B cell (primary cell): ENCODE measurements around the gene DNAAF8. TPM values are rescaled to one million over a fixed set of nuclear protein-coding genes. Genes with fewer than 3 reads are reported as not detected.

Experiments
- ATAC-seq: fragments of 200-7000 bp; cut with Tn5 transposase; one replicate; pipeline ENCODE4 v1.10.0; 2021; ENCODE audit warnings: low read depth, mild to moderate bottlenecking, moderate number of reproducible peaks, moderate library complexity
- CTCF ChIA-PET: fragments of 350-600 bp; sonication (Branson Sonifier 250); formaldehyde crosslinking; loops from one replicate; lab custom pipeline; 2021; ENCODE audit warnings: antibody characterized with exemption, inconsistent platforms; lab: Charles Lee
- POLR2A ChIA-PET: fragments of 350-600 bp; sonication (Branson Sonifier 250); formaldehyde crosslinking; loops from one replicate; lab custom pipeline; 2021; ENCODE audit warnings: antibody characterized with exemption; lab: Charles Lee
- DNase-seq: peaks from one replicate; pipeline ENCODE4 v3.0.0; 2013
- H2AFZ ChIP-seq: 2 replicates; pipeline ENCODE4 v1.6.1; 2012; ENCODE audit warnings: mild to moderate bottlenecking, low read depth, low read length; ENCODE audit not compliant: insufficient read depth, poor library complexity, severe bottlenecking
- H3K27ac ChIP-seq, 2 donors: 1 replicate in 1 of 2; 2 replicates in 1 of 2; pipeline ENCODE4 v1.5.1; 2012 to 2013; ENCODE audit warnings: low read length in 2 of 2, mild to moderate bottlenecking in 2 of 2, moderate library complexity in 1 of 2
- H3K27me3 ChIP-seq, 4 experiments: fragments of 200-600 bp in 1 of 4; sonication (generic) in 1 of 4; replicated peaks in 1 of 4; 1 replicate in 2 of 4; 2 replicates in 2 of 4; pipeline versions ENCODE4 v1.6.1 to v1.7.0; 2013 to 2016; ENCODE audit warnings: low read length in 3 of 4, mild to moderate bottlenecking in 2 of 4, mixed read lengths in 1 of 4, moderate library complexity in 1 of 4; ENCODE audit not compliant: insufficient read depth in 4 of 4, control insufficient read depth in 3 of 4; ENCODE audit errors: control extremely low read depth in 1 of 4
- H3K36me3 ChIP-seq, 2 experiments: replicated peaks in 1 of 2; 1 replicate in 1 of 2; 2 replicates in 1 of 2; pipeline versions ENCODE4 v1.6.1 to v1.7.1; 2013; ENCODE audit warnings: low read length in 1 of 2; ENCODE audit not compliant: insufficient read depth in 2 of 2, control insufficient read depth in 1 of 2; ENCODE audit errors: control extremely low read depth in 1 of 2, extremely low read depth in 1 of 2
- H3K4me1 ChIP-seq, 2 donors: fragments of 200-600 bp in 1 of 2; sonication (generic) in 1 of 2; 1 replicate in 1 of 2; 2 replicates in 1 of 2; pipeline versions ENCODE4 v1.5.1 to v1.6.1; 2013 to 2017; ENCODE audit warnings: low read length in 2 of 2; ENCODE audit not compliant: control insufficient read depth in 2 of 2, insufficient read depth in 2 of 2
- H3K4me2 ChIP-seq: replicated peaks from 2 replicates; pipeline ENCODE3; 2012; ENCODE audit warnings: mild to moderate bottlenecking, low read depth, low read length; ENCODE audit not compliant: poor library complexity, severe bottlenecking
- H3K4me3 ChIP-seq, 5 experiments: fragments of 200-600 bp in 1 of 5; sonication (generic) in 1 of 5; 1 replicate in 3 of 5; 2 replicates in 2 of 5; pipeline versions ENCODE4 v1.5.1 to v1.7.0; 2011 to 2016; ENCODE audit warnings: low read length in 4 of 5, mild to moderate bottlenecking in 4 of 5, low read depth in 2 of 5, control low read depth in 1 of 5, moderate library complexity in 1 of 5; ENCODE audit not compliant: insufficient read depth in 1 of 5; ENCODE audit errors: control extremely low read depth in 1 of 5, extremely low read depth in 1 of 5
- H3K79me2 ChIP-seq: fragments of 200-600 bp; sonication (generic); one replicate; pipeline ENCODE4 v1.6.0; 2016; ENCODE audit warnings: low read length; ENCODE audit not compliant: control insufficient read depth, insufficient read depth
- H3K9ac ChIP-seq: fragments of 200-600 bp; sonication (generic); 2 replicates; pipeline ENCODE4 v1.6.1; 2017; ENCODE audit warnings: mild to moderate bottlenecking, low read length, moderate library complexity
- H3K9me3 ChIP-seq, 3 donors: one replicate each; pipeline versions ENCODE4 v1.6.1 to v1.7.1; 2013; ENCODE audit warnings: low read length in 2 of 3; ENCODE audit not compliant: control insufficient read depth in 2 of 3, insufficient read depth in 1 of 3; ENCODE audit errors: control extremely low read depth in 1 of 3
- H4K20me1 ChIP-seq: 2 replicates; pipeline ENCODE4 v1.6.0; 2012; ENCODE audit warnings: mild to moderate bottlenecking, low read length; ENCODE audit not compliant: insufficient read depth, control insufficient read depth, poor library complexity, severe bottlenecking
- H3K27ac Mint-ChIP-seq: one replicate; pipeline ENCODE4 v1.8.0; 2021; ENCODE audit warnings: mixed read lengths
- H3K27me3 Mint-ChIP-seq: one replicate; pipeline ENCODE4 v1.8.0; 2021; ENCODE audit warnings: mixed read lengths
- H3K4me1 Mint-ChIP-seq: one replicate; pipeline ENCODE4 v1.8.0; 2021; ENCODE audit warnings: mixed read lengths
- H3K4me3 Mint-ChIP-seq: one replicate; pipeline ENCODE4 v1.8.0; 2021; ENCODE audit warnings: mixed read lengths
- H3K9me3 Mint-ChIP-seq: one replicate; pipeline ENCODE4 v1.8.0; 2022; ENCODE audit warnings: mixed read lengths; ENCODE audit not compliant: insufficient read depth
- EZH2 ChIP-seq: IDR thresholded peaks from 2 replicates; pipeline ENCODE4 v1.6.1; 2012; ENCODE audit warnings: borderline replicate concordance, low read depth, mild to moderate bottlenecking, moderate library complexity, low read length; ENCODE audit not compliant: insufficient read depth, poor library complexity, severe bottlenecking
- WGBS: methylation state at CpG from one replicate; pipeline ENCODE4 v1.1.5; 2013; ENCODE audit warnings: missing lambda C conversion rate; ENCODE audit not compliant: insufficient coverage; 5-methylcytosine and 5-hydroxymethylcytosine counted together
- intact Hi-C: fragments of 100-400 bp; cut with micrococcal nuclease; formaldehyde crosslinking; loops from one replicate; pipeline ENCODE4 v1.10.0; 2022
- polyA plus RNA-seq: library from polyadenylated mRNA; depleted of rRNA; stranded (reverse); fragments of >200 nt; gene quantifications from 2 replicates; pipeline ENCODE4 v1.2.3, GENCODE V29; 2012
- total RNA-seq, 2 donors: library from RNA; stranded (reverse); fragments of 120-200 nt in 1 of 2; gene quantifications; 1 replicate in 1 of 2; 2 replicates in 1 of 2; pipeline versions ENCODE4 v1.2.3 to v1.2.4, GENCODE V29; 2013 to 2022
- TF ChIP-seq, protein P1 (sequence below): fragments of 200-600 bp; IDR thresholded peaks from one replicate; pipeline ENCODE4 v1.8.0; 2022; ENCODE audit warnings: antibody characterized with exemption, mild to moderate bottlenecking

Gene DNAAF8
- total and polyA plus RNA-seq, 2 donors (not counting 1 experiment from before 2014, with no cell fraction given), result 0.09 to 0.44 TPM

GRCh38 chr16:4753227-4753626, 18.9 kb downstream of the DNAAF8 start:
- Histone ChIP-seq H3K27ac (no peak overlapping the region), H3K27me3 (no peaks in the 10 kb centered on the region), H3K4me3 (no peak overlapping the region), H4K20me1 (peaks cover 4% of the 10 kb centered on the region), H3K9ac (no peak overlapping the region), H3K4me2 (no peak overlapping the region), H2AFZ (no peak overlapping the region), H3K36me3 (peaks cover 2 to 48% of the 10 kb centered on the region in 2 experiments), H3K4me1 (peaks cover 0 to 4% of the 10 kb centered on the region in 2 donors), H3K79me2 (peaks cover 20% of the 10 kb centered on the region), H3K9me3 (peaks cover 0 to 6% (median 0%) of the 10 kb centered on the region in 3 donors)
- Mint-ChIP-seq H3K27ac (no peak overlapping the region), H3K4me3 (no peak overlapping the region), H3K4me1 (peaks cover 6% of the 10 kb centered on the region), H3K9me3 (no peaks in the 10 kb centered on the region), H3K27me3 (no peaks in the 10 kb centered on the region)
- DNase-seq (no peak), ATAC-seq (no peak)
- CTCF ChIA-PET, result interaction anchor here (0.6 kb wide), 1 partner anchor 153 kb away, joined by 3 read pairs; no protein-coding TSS in a partner anchor
- POLR2A ChIA-PET, result no interaction called here
- WGBS, result 98% methylated on average over 11 of the region's 11 CpGs
- intact Hi-C loops, result no loop called here
- TF ChIP-seq, protein P1, sequence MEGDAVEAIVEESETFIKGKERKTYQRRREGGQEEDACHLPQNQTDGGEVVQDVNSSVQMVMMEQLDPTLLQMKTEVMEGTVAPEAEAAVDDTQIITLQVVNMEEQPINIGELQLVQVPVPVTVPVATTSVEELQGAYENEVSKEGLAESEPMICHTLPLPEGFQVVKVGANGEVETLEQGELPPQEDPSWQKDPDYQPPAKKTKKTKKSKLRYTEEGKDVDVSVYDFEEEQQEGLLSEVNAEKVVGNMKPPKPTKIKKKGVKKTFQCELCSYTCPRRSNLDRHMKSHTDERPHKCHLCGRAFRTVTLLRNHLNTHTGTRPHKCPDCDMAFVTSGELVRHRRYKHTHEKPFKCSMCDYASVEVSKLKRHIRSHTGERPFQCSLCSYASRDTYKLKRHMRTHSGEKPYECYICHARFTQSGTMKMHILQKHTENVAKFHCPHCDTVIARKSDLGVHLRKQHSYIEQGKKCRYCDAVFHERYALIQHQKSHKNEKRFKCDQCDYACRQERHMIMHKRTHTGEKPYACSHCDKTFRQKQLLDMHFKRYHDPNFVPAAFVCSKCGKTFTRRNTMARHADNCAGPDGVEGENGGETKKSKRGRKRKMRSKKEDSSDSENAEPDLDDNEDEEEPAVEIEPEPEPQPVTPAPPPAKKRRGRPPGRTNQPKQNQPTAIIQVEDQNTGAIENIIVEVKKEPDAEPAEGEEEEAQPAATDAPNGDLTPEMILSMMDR, result no peak
- no peak for TF ChIP-seq EZH2

DNA sequence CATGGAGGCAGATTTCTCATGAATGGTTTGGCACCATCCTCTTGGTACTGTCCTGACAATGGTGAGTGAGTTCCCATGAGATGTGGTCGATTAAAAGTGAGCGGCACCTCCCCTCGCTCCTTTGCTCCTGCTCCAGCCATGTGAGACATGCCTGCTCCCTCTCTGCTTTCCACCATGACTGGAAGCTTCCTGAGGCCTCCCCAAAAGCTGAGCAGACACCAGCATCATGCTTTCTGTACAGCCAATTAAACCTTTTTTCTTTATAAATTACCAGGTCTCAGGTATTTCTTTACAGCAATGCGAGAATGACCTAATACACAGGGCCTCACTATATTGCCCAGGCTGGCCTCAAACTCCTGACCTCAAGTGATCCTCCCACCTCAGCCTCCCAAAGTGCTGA, 20.5 kb downstream of the DNAAF8 start:
- TF ChIP-seq, protein P1, result no peak
- no peak for TF ChIP-seq EZH2
- Histone ChIP-seq H3K9me3 (peaks cover 0 to 6% (median 0%) of the 10 kb centered on the region in 3 donors), H4K20me1 (peaks cover 4% of the 10 kb centered on the region), H3K4me3 (no peak overlapping the region), H3K4me2 (no peak overlapping the region), H3K4me1 (no peaks in the 10 kb centered on the region), H3K36me3 (peaks cover 2 to 60% of the 10 kb centered on the region in 2 experiments), H2AFZ (no peak overlapping the region), H3K27me3 (no peaks in the 10 kb centered on the region), H3K79me2 (peaks cover 20% of the 10 kb centered on the region), H3K9ac (no peak overlapping the region), H3K27ac (no peak overlapping the region)
- CTCF ChIA-PET, result no interaction called here
- Mint-ChIP-seq H3K4me3 (no peak overlapping the region), H3K27ac (no peak overlapping the region), H3K27me3 (no peaks in the 10 kb centered on the region), H3K9me3 (no peaks in the 10 kb centered on the region), H3K4me1 (no peaks in the 10 kb centered on the region)
- no peak for ATAC-seq
- no peak for DNase-seq
- POLR2A ChIA-PET, result no interaction called here
- 98% methylated on average over 4 of the region's 4 CpGs for WGBS
- intact Hi-C loops, result no loop called here
